IPS-20b (cell line): ENCODE data around the gene MGAT3.

Experiments
- H3K27ac ChIP-seq: one replicate; pipeline ENCODE4 v1.5.1; 2013; ENCODE audit warnings: low read length
- H3K27me3 ChIP-seq: 2 replicates; pipeline ENCODE4 v1.6.1; 2013; ENCODE audit warnings: mild to moderate bottlenecking, low read length, inconsistent platforms; ENCODE audit not compliant: insufficient read depth
- H3K36me3 ChIP-seq: 2 replicates; pipeline ENCODE4 v1.6.1; 2013; ENCODE audit warnings: low read depth, mild to moderate bottlenecking, inconsistent platforms, low read length, moderate library complexity; ENCODE audit not compliant: insufficient read depth
- H3K4me1 ChIP-seq: 2 replicates; pipeline ENCODE4 v1.6.1; 2013; ENCODE audit warnings: mild to moderate bottlenecking, control low read depth, inconsistent platforms, low read length, moderate library complexity; ENCODE audit not compliant: insufficient read depth
- H3K4me3 ChIP-seq: 2 replicates; pipeline ENCODE4 v1.5.1; 2013; ENCODE audit warnings: mild to moderate bottlenecking, low read length, inconsistent platforms
- H3K9ac ChIP-seq: 2 replicates; pipeline ENCODE4 v1.6.1; 2013; ENCODE audit warnings: low read depth, mild to moderate bottlenecking, inconsistent platforms, low read length, moderate library complexity
- H3K9me3 ChIP-seq: 2 replicates; pipeline ENCODE4 v1.6.1; 2013; ENCODE audit warnings: mild to moderate bottlenecking, low read depth, low read length, inconsistent platforms; ENCODE audit not compliant: insufficient read depth

Gene MGAT3

GRCh38 chr22:39429916-39430575, 26.8 kb upstream of the MGAT3 start:
- Histone ChIP-seq H3K27ac (no peak overlapping the region), H3K4me3 (no peak overlapping the region), H3K4me1 (peaks cover 13% of the 10 kb centered on the region), H3K9ac (no peak overlapping the region), H3K9me3 (no peaks in the 10 kb centered on the region), H3K27me3 (no peaks in the 10 kb centered on the region), H3K36me3 (peaks cover 46% of the 10 kb centered on the region)

DNA sequence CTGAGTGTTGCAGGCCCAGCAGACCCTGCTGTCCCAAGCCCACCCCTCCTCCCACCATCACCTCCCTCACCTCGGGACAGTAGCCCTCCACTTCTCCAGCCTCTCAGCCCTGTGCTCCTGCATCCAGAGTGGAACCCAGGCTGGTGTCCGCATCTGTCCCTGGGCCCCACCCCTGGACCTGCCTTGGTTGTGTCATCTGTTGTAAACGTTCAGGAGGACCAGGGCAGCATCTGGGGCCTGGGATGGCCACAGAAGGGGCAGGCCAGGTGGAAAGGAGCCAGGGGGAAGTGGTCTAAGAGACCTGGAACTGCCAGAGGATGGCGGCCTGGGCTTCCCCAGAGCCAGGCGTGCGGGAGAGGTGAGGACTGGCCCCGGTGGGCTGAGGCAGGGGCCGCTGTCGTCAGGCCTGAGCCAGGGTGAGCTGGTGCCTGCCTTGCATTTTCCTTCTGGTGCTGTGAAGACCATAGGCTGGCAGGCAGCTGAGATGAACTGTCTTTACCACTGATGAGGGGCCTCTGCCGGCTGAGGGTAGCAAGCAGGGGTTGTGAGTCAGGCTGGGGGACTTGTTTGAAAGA, 26.1 kb upstream of the MGAT3 start:
- Histone ChIP-seq H3K27ac (no peak overlapping the region), H3K4me1 (peaks cover 13% of the 10 kb centered on the region), H3K9me3 (no peaks in the 10 kb centered on the region), H3K36me3 (peaks cover 46% of the 10 kb centered on the region), H3K9ac (no peak overlapping the region), H3K27me3 (no peaks in the 10 kb centered on the region), H3K4me3 (no peak overlapping the region)

GRCh38 chr22:39431216-39431801, 25.5 kb upstream of the MGAT3 start:
- H3K27ac ChIP-seq = no peak overlapping the region
- H3K4me3 ChIP-seq = no peak overlapping the region
- peaks cover 43% of the 10 kb centered on the region for H3K36me3 ChIP-seq
- H3K4me1 ChIP-seq = peaks cover 13% of the 10 kb centered on the region
- no peak overlapping the region for H3K9ac ChIP-seq
- no peaks in the 10 kb centered on the region for H3K9me3 ChIP-seq
- H3K27me3 ChIP-seq = no peaks in the 10 kb centered on the region

DNA sequence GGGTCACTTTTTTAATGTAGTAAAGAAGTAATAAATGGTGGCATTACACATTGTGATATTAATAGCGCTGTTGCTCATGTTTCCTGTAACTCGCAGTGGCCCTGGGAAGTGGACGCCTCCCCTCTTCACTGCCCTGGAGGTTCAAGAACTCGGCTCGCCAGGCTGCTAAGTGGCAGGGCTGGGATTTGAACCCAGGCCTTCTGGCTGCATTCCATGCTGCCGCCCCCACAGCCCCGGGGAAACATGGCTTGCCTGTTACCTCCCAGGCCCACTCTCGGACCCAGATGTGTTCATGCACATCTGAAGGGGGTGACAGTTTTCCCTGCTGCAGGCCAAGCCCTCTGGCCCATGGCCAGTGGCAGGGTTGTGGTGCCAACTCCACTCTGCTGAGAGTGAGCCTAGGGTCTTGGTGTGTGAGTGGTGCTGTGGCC, 25.0 kb upstream of the MGAT3 start:
- Histone ChIP-seq H3K27ac (no peak overlapping the region), H3K36me3 (peaks cover 40% of the 10 kb centered on the region; the same call in 1 of the 2 replicates), H3K9ac (no peak overlapping the region), H3K4me1 (peaks cover 13% of the 10 kb centered on the region), H3K27me3 (no peaks in the 10 kb centered on the region), H3K4me3 (no peak overlapping the region), H3K9me3 (no peaks in the 10 kb centered on the region)

DNA sequence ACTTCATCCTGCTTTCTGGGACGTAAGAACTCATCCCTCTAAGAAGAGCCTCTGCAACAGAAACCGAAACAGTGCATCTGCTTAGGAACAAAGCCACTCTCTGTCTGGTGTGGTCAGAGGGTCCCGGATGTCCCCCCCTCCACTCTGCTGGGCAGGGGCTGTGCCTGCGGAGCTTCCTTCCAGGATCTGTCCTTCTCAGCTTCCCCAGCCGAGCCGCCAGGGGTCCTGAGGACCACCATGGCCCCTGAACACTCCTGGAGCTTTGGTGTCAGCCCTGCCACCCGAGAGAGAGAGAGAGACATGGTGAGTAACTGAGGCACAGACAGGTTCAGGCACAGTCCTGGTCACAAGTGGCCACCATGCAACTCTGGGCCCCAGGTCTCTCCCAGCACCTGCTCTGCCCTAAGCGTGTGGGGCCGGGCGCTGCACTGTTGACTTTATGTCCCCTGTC, 24.4 kb upstream of the MGAT3 start:
- Histone ChIP-seq H3K27me3 (no peaks in the 10 kb centered on the region), H3K4me3 (no peak overlapping the region), H3K4me1 (peaks cover 13% of the 10 kb centered on the region), H3K9me3 (no peaks in the 10 kb centered on the region), H3K36me3 (peaks cover 35% of the 10 kb centered on the region; the same call in 1 of the 2 replicates), H3K9ac (no peak overlapping the region), H3K27ac (no peak overlapping the region)

DNA sequence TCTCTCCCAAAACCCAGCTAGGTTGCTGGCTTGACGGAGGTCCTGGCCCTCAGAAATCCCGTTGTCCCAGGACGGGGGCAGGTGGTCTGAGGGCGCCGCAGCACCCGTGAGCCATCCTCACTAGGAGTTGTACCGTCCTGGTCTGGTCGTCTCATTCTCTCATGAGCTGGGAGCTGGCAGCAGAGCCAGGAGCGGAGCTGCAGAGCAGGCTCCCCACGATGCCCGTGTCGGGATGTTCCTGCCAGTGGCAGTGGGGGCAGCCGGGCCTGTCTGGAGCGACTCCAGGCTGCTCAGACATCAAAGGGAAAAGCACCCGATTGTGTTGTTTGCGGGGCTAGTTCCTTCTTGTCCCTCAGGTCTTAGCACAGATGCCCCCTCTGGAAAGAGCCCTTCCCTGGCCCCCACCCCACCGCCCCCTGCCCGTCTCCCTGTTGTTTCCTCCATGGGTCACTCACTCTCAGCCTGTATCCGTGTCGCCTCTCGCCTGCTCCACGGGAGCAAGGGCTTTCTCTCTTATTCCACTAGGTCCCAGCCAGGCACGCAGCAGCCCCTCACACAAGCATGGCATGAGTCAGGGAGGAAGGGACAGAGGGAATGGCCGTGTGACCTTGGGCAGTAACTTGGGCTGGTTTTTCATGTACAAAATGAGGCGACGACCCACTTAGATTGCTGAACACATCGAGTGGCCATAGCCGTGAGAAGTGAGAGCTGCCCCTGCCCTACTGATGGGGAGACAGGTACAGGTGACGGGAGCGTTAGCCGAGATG, 23.2 kb upstream of the MGAT3 start:
- peaks cover 7% of the 10 kb centered on the region; the same call in 1 of the 2 replicates for H3K4me1 ChIP-seq
- H3K9ac ChIP-seq = no peak overlapping the region
- peaks cover 26% of the 10 kb centered on the region; the same call in 1 of the 2 replicates for H3K36me3 ChIP-seq
- no peaks in the 10 kb centered on the region; the same call in 1 of the 2 replicates for H3K27me3 ChIP-seq
- no peak overlapping the region for H3K4me3 ChIP-seq
- no peak overlapping the region for H3K27ac ChIP-seq
- H3K9me3 ChIP-seq = no peaks in the 10 kb centered on the region

- Histone ChIP-seq H3K36me3 (peaks cover 26% of the 10 kb centered on the region; the same call in 1 of the 2 replicates), H3K9ac (no peak overlapping the region), H3K4me3 (no peak overlapping the region), H3K9me3 (no peaks in the 10 kb centered on the region), H3K4me1 (peaks cover 2% of the 10 kb centered on the region; the same call in 1 of the 2 replicates), H3K27me3 (peaks cover 3% of the 10 kb centered on the region; the same call in 1 of the 2 replicates), H3K27ac (no peak overlapping the region)
These were observed 22.6 kb upstream of the MGAT3 start for GRCh38 chr22:39434243-39434653.

GRCh38 chr22:39434721-39435120, 22.1 kb upstream of the MGAT3 start:
- Histone ChIP-seq H3K4me1 (no peaks in the 10 kb centered on the region), H3K9me3 (no peaks in the 10 kb centered on the region), H3K36me3 (peaks cover 24% of the 10 kb centered on the region; the same call in 1 of the 2 replicates), H3K27me3 (peaks cover 7% of the 10 kb centered on the region; the same call in 1 of the 2 replicates), H3K4me3 (no peak overlapping the region), H3K27ac (no peak overlapping the region), H3K9ac (no peak overlapping the region)

GRCh38 chr22:39435616-39436015, 21.2 kb upstream of the MGAT3 start:
- Histone ChIP-seq H3K36me3 (peaks cover 17% of the 10 kb centered on the region; the same call in 1 of the 2 replicates), H3K4me1 (no peaks in the 10 kb centered on the region), H3K9ac (no peak overlapping the region), H3K4me3 (no peak overlapping the region), H3K9me3 (no peaks in the 10 kb centered on the region), H3K27me3 (peaks cover 7% of the 10 kb centered on the region; the same call in 1 of the 2 replicates), H3K27ac (no peak overlapping the region)

GRCh38 chr22:39437791-39438704, 18.8 kb upstream of the MGAT3 start:
- Histone ChIP-seq H3K27ac (no peak overlapping the region), H3K9me3 (no peaks in the 10 kb centered on the region), H3K9ac (peak overlapping the region; percentile 42; the same call in 1 of the 2 replicates), H3K4me3 (peak overlapping the region; percentile 59; the same call in 1 of the 2 replicates), H3K4me1 (no peaks in the 10 kb centered on the region), H3K36me3 (no peaks in the 10 kb centered on the region), H3K27me3 (peaks cover 7% of the 10 kb centered on the region; the same call in 1 of the 2 replicates)
